GM19025 (cell line): Measurements from ENCODE around the gene CLBA1.

Source experiments
- ATAC-seq: cut with Tn5 transposase; IDR thresholded peaks from one replicate; pipeline ENCODE4 v1.9.1; 2021; ENCODE audit warnings: mild to moderate bottlenecking, low read depth, moderate library complexity; ENCODE audit not compliant: unreplicated experiment

Gene CLBA1

GRCh38 chr14:104967386-104968152 is 18.0 kb upstream of the CLBA1 start:
- no peak for ATAC-seq

GRCh38 chr14:104968153-104968527 is 17.4 kb upstream of the CLBA1 start:
- ATAC-seq, result no peak

GRCh38 chr14:104968541-104969401 is 16.8 kb upstream of the CLBA1 start:
- ATAC-seq, result no peak

GRCh38 chr14:104969741-104970230 is 15.8 kb upstream of the CLBA1 start:
- ATAC-seq, result no peak

GRCh38 chr14:104970231-104971068 is 15.1 kb upstream of the CLBA1 start:
- no peak for ATAC-seq

GRCh38 chr14:104971447-104972240 is 13.9 kb upstream of the CLBA1 start:
- ATAC-seq, result no peak

GRCh38 chr14:104972301-104973134 is 13.1 kb upstream of the CLBA1 start:
- ATAC-seq, result no peak

GRCh38 chr14:104973135-104973384 is 12.5 kb upstream of the CLBA1 start:
- no peak for ATAC-seq

- no peak for ATAC-seq
These were observed 12.0 kb upstream of the CLBA1 start for GRCh38 chr14:104973385-104974145.

- no peak for ATAC-seq
These were observed 11.4 kb upstream of the CLBA1 start for GRCh38 chr14:104974146-104974541.

- ATAC-seq, result no peak
These were observed 10.8 kb upstream of the CLBA1 start for GRCh38 chr14:104974665-104975390.

GRCh38 chr14:104975481-104976197 is 9.9 kb upstream of the CLBA1 start:
- no peak for ATAC-seq

GRCh38 chr14:104976198-104977007 is 9.2 kb upstream of the CLBA1 start:
- ATAC-seq, result no peak

- no peak for ATAC-seq
These were observed 8.4 kb upstream of the CLBA1 start for GRCh38 chr14:104977008-104977680.

GRCh38 chr14:104977681-104978653 is 7.6 kb upstream of the CLBA1 start, which contains the start of gene AHNAK2:
Gene AHNAK2, minus strand, starts transcription at chr14:104978374. Its CDS starts 137 bp downstream, at chr14:104978237.
- ATAC-seq, result no peak
